ENCODE measurements around the gene RHCE. TPM values are rescaled to one million over a fixed set of nuclear protein-coding genes. Genes with fewer than 3 reads are reported as not detected.

RHCE gene
- total RNA-seq, 1 donor from 2014 or later = 0.72 TPM

- H3K4me1 Mint-ChIP-seq = peaks cover 43% of the 10 kb centered on the region
- no peak overlapping the region for H3K27ac Mint-ChIP-seq
- peaks cover 1% of the 10 kb centered on the region for H3K36me3 Mint-ChIP-seq
Observed at GRCh38 chr1:25439287-25439686, 18.7 kb upstream of the RHCE start.

GRCh38 chr1:25437672-25438071, 17.0 kb upstream of the RHCE start:
- Mint-ChIP-seq H3K4me3 (no peak overlapping the region), H3K27me3 (ENCODE audit: low read depth) (no peaks in the 10 kb centered on the region), H3K27ac (no peak overlapping the region), H3K36me3 (peaks cover 1% of the 10 kb centered on the region), H3K9me3 (no peaks in the 10 kb centered on the region), H3K4me1 (peaks cover 51% of the 10 kb centered on the region)
- TF ChIP-seq CTCF (IDR thresholded peaks at IDR 0.05; ENCODE audit: unreplicated experiment) = no peak
- no peak for DNase-seq (ENCODE audit: low spot score in 2 of 2, unreplicated experiment in 2 of 2)

More at GRCh38 chr1:25439287-25439686, 18.7 kb upstream of the RHCE start:
- H3K4me3 Mint-ChIP-seq = no peak overlapping the region
- H3K27me3 Mint-ChIP-seq (ENCODE audit: low read depth) = no peaks in the 10 kb centered on the region
- DNase-seq (ENCODE audit: low spot score in 2 of 2, unreplicated experiment in 2 of 2) = no peak
- TF ChIP-seq CTCF (IDR thresholded peaks at IDR 0.05; ENCODE audit: unreplicated experiment) = no peak
- no peaks in the 10 kb centered on the region for H3K9me3 Mint-ChIP-seq

GRCh38 chr1:25435397-25436108, 14.9 kb upstream of the RHCE start:
- Mint-ChIP-seq H3K36me3 (no peaks in the 10 kb centered on the region), H3K4me1 (peaks cover 51% of the 10 kb centered on the region), H3K27me3 (ENCODE audit: low read depth) (no peaks in the 10 kb centered on the region), H3K27ac (peak overlapping the region; percentile 43), H3K9me3 (no peaks in the 10 kb centered on the region), H3K4me3 (no peak overlapping the region)
- no peak for TF ChIP-seq CTCF (IDR thresholded peaks at IDR 0.05; ENCODE audit: unreplicated experiment)
- no peak for DNase-seq (ENCODE audit: low spot score in 2 of 2, unreplicated experiment in 2 of 2)

GRCh38 chr1:25433389-25434186, 13.0 kb upstream of the RHCE start:
- Mint-ChIP-seq H3K36me3 (no peaks in the 10 kb centered on the region), H3K4me3 (peak overlapping the region; percentile 87), H3K27me3 (ENCODE audit: low read depth) (no peaks in the 10 kb centered on the region), H3K27ac (no peak overlapping the region), H3K9me3 (no peaks in the 10 kb centered on the region), H3K4me1 (peaks cover 57% of the 10 kb centered on the region)
- no peak for DNase-seq (ENCODE audit: low spot score in 2 of 2, unreplicated experiment in 2 of 2)
- no peak for TF ChIP-seq CTCF (IDR thresholded peaks at IDR 0.05; ENCODE audit: unreplicated experiment)

GRCh38 chr1:25432749-25433388, 12.2 kb upstream of the RHCE start:
- Mint-ChIP-seq H3K36me3 (no peaks in the 10 kb centered on the region), H3K4me1 (peaks cover 58% of the 10 kb centered on the region), H3K27ac (no peak overlapping the region), H3K9me3 (no peaks in the 10 kb centered on the region), H3K4me3 (peak overlapping the region; percentile 87), H3K27me3 (ENCODE audit: low read depth) (no peaks in the 10 kb centered on the region)
- no peak for TF ChIP-seq CTCF (IDR thresholded peaks at IDR 0.05; ENCODE audit: unreplicated experiment)
- DNase-seq (ENCODE audit: low spot score in 2 of 2, unreplicated experiment in 2 of 2) = no peak
